KMS-11 (cell line): ENCODE data around the gene KLHL21.

Experiments
- H2AFZ ChIP-seq: fragments of 200-600 bp; sonication (generic); 2 replicates; pipeline ENCODE4 v1.6.1; 2016; ENCODE audit warnings: antibody characterized with exemption, mixed run types, low read depth
- H3K27ac ChIP-seq: fragments of 200-600 bp; sonication (generic); 2 replicates; pipeline ENCODE4 v1.6.1; 2016; ENCODE audit warnings: mild to moderate bottlenecking, mixed run types
- H3K27me3 ChIP-seq: fragments of 200-600 bp; sonication (generic); 2 replicates; pipeline ENCODE4 v1.6.1; 2017; ENCODE audit warnings: mild to moderate bottlenecking, low read depth, mixed run types, moderate library complexity; ENCODE audit not compliant: insufficient read depth
- H3K36me3 ChIP-seq: fragments of 200-600 bp; sonication (generic); 2 replicates; pipeline ENCODE4 v1.6.1; 2017; ENCODE audit warnings: mild to moderate bottlenecking, mixed run types; ENCODE audit not compliant: insufficient read depth
- H3K4me1 ChIP-seq: fragments of 200-600 bp; sonication (generic); 2 replicates; pipeline ENCODE4 v1.6.1; 2016; ENCODE audit warnings: mild to moderate bottlenecking, low read depth, mixed run types; ENCODE audit not compliant: poor library complexity, severe bottlenecking
- H3K4me2 ChIP-seq: fragments of 200-600 bp; sonication (generic); 2 replicates; pipeline ENCODE4 v1.7.0; 2016; ENCODE audit warnings: mild to moderate bottlenecking, mixed run types
- H3K4me3 ChIP-seq: fragments of 200-600 bp; sonication (generic); IDR thresholded peaks from 2 replicates; pipeline ENCODE4 v1.6.1; 2017; ENCODE audit warnings: low read depth, low read length, mixed read lengths; ENCODE audit not compliant: insufficient read depth
- H3K79me2 ChIP-seq: fragments of 200-600 bp; sonication (generic); 2 replicates; pipeline ENCODE4 v1.6.1; 2016; ENCODE audit warnings: low read depth, mixed run types; ENCODE audit not compliant: insufficient read depth
- H3K9ac ChIP-seq: fragments of 200-600 bp; sonication (generic); 2 replicates; pipeline ENCODE4 v1.6.1; 2016; ENCODE audit warnings: mild to moderate bottlenecking, mixed run types
- H4K20me1 ChIP-seq: fragments of 200-600 bp; sonication (generic); 2 replicates; pipeline ENCODE4 v1.6.1; 2016; ENCODE audit warnings: mild to moderate bottlenecking, mixed run types; ENCODE audit not compliant: insufficient read depth
- TF ChIP-seq, protein P1 (sequence below): fragments of 200-600 bp; sonication (generic); conservative IDR thresholded peaks from 2 replicates; pipeline ENCODE4 v1.6.1; 2017; ENCODE audit warnings: low read depth, mild to moderate bottlenecking, antibody characterized with exemption, low read length, moderate library complexity, mixed read lengths

Gene KLHL21

DNA sequence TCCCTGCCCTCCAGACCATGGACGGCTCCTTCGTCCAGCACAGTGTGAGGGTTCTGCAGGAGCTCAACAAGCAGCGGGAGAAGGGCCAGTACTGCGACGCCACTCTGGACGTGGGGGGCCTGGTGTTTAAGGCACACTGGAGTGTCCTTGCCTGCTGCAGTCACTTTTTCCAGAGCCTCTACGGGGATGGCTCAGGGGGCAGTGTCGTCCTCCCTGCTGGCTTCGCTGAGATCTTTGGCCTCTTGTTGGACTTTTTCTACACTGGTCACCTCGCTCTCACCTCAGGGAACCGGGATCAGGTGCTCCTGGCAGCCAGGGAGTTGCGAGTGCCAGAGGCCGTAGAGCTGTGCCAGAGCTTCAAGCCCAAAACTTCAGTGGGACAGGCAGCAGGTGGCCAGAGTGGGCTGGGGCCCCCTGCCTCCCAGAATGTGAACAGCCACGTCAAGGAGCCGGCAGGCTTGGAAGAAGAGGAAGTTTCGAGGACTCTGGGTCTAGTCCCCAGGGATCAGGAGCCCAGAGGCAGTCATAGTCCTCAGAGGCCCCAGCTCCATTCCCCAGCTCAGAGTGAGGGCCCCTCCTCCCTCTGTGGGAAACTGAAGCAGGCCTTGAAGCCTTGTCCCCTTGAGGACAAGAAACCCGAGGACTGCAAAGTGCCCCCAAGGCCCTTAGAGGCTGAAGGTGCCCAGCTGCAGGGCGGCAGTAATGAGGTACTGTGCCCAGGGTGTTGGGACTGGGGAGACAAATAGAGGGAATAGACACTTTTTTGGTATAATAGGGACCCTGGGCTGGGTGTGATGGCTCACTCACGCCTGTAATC is 21.9 kb downstream of the KLHL21 start:
- Histone ChIP-seq H3K4me1 (peaks cover 39% of the 10 kb centered on the region), H4K20me1 (no peaks in the 10 kb centered on the region), H3K36me3 (no peaks in the 10 kb centered on the region), H3K27me3 (no peaks in the 10 kb centered on the region), H3K4me2 (peak overlapping the region; percentile 87), H3K9ac (peak overlapping the region; percentile 76), H2AFZ (peak overlapping the region; percentile 96; the same call in 1 of the 2 replicates), H3K27ac (peak overlapping the region; percentile 53), H3K79me2 (peaks cover 11% of the 10 kb centered on the region), H3K4me3 (peak overlapping the region; percentile 95)
- TF ChIP-seq, protein P1, sequence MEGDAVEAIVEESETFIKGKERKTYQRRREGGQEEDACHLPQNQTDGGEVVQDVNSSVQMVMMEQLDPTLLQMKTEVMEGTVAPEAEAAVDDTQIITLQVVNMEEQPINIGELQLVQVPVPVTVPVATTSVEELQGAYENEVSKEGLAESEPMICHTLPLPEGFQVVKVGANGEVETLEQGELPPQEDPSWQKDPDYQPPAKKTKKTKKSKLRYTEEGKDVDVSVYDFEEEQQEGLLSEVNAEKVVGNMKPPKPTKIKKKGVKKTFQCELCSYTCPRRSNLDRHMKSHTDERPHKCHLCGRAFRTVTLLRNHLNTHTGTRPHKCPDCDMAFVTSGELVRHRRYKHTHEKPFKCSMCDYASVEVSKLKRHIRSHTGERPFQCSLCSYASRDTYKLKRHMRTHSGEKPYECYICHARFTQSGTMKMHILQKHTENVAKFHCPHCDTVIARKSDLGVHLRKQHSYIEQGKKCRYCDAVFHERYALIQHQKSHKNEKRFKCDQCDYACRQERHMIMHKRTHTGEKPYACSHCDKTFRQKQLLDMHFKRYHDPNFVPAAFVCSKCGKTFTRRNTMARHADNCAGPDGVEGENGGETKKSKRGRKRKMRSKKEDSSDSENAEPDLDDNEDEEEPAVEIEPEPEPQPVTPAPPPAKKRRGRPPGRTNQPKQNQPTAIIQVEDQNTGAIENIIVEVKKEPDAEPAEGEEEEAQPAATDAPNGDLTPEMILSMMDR, result no peak

DNA sequence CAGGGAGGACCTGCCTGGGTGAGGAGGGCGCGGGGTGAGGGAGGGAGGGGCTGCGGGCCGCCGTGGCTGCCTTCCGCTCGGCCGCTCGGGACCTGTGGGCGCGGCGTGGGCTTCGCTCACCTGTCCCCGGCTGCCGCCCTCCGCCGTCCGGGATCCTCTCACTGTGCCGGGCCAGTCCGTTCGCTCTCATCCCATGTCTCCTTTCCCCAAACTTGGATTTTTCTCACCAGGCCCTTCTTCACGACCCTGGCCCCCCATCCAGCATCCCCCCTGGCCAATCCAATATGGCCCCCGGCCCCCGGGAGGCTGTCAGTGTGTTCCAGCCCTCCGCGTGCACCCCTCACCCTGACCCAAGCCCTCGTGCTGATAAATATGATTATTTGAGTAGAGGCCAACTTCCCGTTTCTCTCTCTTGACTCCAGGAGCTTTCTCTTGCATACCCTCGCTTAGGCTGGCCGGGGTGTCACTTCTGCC is 22.5 kb downstream of the KLHL21 start:
- Histone ChIP-seq H2AFZ (peak overlapping the region; percentile 96), H3K4me1 (peaks cover 39% of the 10 kb centered on the region), H3K4me3 (peak overlapping the region; percentile 95), H3K79me2 (peaks cover 11% of the 10 kb centered on the region), H3K27ac (peak overlapping the region; percentile 53), H4K20me1 (no peaks in the 10 kb centered on the region), H3K9ac (peak overlapping the region; percentile 76), H3K27me3 (no peaks in the 10 kb centered on the region), H3K4me2 (peak overlapping the region; percentile 87), H3K36me3 (no peaks in the 10 kb centered on the region)
- TF ChIP-seq, protein P1, result no peak

DNA sequence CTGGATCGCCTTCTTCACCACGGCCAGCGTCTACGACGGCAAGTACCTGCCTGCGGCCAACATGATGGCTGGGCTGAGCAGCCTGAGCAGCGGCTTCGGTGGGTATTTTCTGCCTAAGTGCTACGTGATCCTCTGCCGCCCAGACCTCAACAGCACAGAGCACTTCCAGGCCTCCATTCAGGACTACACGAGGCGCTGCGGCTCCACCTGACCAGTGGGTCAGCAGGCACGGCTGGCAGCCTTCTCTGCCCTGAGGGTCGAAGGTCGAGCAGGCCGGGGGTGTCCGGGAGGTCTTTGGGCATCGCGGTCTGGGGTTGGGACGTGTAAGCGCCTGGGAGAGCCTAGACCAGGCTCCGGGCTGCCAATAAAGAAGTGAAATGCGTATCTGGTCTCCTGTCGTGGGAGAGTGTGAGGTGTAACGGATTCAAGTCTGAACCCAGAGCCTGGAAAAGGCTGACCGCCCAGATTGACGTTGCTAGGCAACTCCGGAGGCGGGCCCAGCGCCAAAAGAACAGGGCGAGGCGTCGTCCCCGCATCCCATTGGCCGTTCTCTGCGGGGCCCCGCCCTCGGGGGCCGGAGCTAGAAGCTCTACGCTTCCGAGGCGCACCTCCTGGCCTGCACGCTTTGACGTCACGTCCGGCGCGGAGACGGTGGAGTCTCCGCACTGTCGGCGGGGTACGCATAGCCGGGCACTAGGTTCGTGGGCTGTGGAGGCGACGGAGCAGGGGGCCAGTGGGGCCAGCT is 23.1 kb downstream of the KLHL21 start, which contains the start of gene ZBTB48:
Gene ZBTB48, plus strand, starts transcription at position 621 of the 745 bp plus-strand sequence. CDS start 616 bp downstream, outside the sequence.
- H3K27ac ChIP-seq, result peak within 1 kb of the TSS; percentile 53
- peak within 1 kb of the TSS; percentile 96 for H2AFZ ChIP-seq
- peak within 1 kb of the TSS; percentile 95 for H3K4me3 ChIP-seq

More for the DNA sequence above, 23.1 kb downstream of the KLHL21 start, which contains the start of gene ZBTB48:
- Histone ChIP-seq H3K27me3 (no peaks in the 10 kb centered on the region), H4K20me1 (no peaks in the 10 kb centered on the region), H3K4me1 (peaks cover 39% of the 10 kb centered on the region), H3K9ac (peak within 1 kb of the TSS; percentile 76), H3K36me3 (no peaks in the 10 kb centered on the region), H3K4me2 (peak within 1 kb of the TSS; percentile 87), H3K79me2 (peaks cover 11% of the 10 kb centered on the region)
- TF ChIP-seq, protein P1, result no peak
